GM19452 (cell line): Measurements from ENCODE around the gene S100Z.
"Not testable (repeated sequence)": the region's sequence is repeated elsewhere in the genome, so short reads cannot be mapped to it uniquely, and the experiment has no call there.

ENCODE experiments used
- ATAC-seq: cut with Tn5 transposase; IDR thresholded peaks from one replicate; pipeline ENCODE4 v1.9.1; 2021; ENCODE audit not compliant: unreplicated experiment

The S100Z gene

DNA sequence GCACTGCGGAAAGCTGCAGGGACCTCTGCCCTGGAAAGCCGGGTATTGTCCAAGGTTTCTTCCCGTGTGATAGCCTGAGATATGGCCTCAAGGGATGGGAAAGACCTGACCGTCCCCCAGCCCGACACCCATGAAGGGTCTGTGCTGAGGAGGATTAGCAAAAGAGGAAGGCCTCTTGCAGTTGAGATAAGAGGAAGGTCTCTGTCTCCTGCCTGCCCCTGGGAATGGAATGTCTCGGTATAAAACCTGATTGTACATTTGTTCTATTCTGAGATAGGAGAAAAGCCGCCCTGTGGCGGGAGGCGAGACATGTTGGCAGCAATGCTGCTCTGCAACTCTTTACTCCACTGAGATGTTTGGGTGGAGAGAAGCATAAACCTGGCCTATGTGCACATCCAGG lies 95.4 kb downstream of the S100Z start:
- ATAC-seq = not testable (repeated sequence)

DNA sequence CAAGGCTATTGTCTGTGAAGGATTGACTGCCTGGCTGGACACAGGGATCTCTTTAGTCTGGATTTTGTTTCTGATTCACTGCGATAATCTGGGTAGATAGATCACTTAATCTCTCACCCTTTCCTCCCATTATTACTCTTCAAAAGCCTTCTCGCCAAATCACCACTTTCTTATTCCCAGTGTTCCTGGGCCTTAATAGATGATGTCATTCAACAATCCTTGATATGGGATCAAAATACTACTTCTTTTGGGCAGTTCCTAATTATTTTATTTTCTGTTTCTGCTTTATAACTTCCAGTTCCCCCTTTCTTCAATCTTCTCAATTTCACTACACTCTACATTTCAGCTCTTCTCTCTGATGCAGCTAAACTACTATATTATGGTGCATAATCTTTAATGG lies 96.3 kb downstream of the S100Z start:
- ATAC-seq = no peak

DNA sequence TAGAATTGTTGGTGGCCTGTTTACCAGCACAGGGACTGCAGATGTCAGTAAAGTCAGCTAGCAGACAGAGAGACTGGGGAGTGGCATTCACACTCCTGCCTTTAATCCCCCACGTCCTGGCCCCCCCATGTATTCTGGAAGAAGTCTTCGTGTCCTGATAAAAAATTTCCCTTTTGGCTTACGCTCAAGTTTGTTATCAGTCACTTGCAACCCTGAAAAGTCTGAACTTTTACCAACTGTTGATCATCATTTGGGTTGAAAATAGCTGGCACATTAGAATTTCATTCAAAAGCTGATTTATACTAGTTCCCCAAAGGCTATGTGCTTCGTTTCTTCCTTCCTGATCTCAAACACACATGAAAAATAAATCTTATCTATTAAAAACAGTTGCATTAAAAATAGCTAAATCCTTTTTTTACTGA lies 97.3 kb downstream of the S100Z start:
- ATAC-seq = no peak

DNA sequence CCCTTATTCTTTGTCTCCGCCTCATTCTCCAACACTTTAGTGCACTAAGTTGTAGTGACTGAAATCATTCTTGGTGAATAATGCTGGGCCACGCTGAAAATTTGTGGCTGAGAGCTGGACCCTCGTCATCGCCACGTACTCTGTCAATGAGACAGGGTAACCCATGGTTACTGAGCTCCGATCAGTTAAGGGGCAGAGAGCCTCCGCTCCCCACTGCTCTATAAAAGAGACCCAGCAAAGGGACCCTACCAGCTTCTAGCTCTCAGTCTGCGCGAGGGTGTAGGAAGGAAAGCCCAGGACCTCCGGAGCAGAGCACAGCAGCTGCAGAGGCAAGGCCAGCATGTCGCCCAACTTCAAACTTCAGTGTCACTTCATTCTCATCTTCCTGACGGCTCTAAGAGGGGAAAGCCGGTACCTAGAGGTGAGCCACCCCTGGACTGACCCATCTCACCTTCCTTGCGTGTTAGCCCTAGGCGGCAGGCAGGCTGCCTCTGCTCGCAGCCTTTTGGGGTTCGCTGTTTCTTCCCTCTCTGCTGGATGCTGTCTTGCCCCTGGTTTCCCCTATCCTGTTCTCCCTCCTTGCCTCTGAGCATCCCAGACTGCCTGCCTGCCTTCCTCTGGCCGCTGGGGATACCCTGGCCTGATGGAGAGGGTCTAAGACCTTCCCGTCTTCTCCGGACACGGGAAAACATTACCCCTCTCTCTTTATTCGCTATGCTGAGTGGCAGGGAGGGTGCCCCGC lies 103.2 kb downstream of the S100Z start, which contains the start of gene CRHBP:
Gene CRHBP, plus strand, starts transcription at position 251 of the 742 bp plus-strand sequence. Its CDS starts 90 bp downstream, at position 341.
- no peak for ATAC-seq

DNA sequence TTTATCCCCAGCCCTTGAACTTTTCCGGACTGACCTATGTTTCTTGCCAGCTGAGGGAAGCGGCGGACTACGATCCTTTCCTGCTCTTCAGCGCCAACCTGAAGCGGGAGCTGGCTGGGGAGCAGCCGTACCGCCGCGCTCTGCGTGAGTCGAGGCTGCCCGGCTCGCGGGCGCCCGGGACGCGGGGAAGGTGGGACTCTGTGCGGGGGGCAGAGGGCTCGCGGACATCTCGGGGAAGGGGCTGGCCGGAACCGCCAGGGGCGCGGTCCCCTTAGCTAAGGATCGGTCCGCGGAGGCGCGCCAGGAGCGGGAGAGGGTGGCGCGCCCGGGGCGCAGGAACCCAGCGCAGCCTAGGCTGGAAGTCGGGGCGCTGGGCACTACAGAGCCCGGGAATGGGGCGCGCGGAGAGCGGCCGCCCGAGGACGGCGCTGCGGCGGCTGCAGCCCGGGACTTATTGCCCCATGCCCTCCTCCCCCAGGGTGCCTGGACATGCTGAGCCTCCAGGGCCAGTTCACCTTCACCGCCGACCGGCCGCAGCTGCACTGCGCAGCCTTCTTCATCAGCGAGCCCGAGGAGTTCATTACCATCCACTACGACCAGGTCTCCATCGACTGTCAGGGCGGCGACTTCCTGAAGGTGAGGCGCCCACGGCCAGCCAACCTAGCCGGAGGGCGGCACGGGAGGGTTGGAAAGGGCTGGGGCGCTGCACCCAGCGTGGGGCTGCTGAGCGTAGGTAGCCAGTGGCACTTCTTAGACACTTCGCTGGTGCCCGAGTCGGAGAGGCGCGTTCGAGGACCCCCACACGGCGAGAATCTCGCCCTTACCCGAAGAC lies 104.0 kb downstream of the S100Z start:
- no peak for ATAC-seq

DNA sequence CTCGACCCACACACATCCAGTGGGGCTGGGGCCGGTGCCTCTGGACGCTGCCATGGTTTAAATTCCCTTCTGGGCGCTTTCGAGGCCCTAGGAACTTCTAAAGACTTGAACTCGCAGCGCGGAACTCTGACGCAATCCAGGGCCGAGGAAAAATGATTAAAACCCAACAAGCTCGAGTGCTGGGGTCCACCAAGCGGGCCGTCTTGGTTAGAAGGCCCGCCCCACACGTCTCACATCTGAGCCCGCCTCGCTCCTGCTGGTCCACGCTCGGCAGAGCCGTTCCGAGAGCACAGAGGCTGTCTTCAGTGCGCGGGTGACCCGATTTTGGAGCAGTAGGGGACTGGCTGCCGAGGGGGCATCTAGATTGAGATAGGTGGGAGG lies 104.6 kb downstream of the S100Z start:
- no peak for ATAC-seq

DNA sequence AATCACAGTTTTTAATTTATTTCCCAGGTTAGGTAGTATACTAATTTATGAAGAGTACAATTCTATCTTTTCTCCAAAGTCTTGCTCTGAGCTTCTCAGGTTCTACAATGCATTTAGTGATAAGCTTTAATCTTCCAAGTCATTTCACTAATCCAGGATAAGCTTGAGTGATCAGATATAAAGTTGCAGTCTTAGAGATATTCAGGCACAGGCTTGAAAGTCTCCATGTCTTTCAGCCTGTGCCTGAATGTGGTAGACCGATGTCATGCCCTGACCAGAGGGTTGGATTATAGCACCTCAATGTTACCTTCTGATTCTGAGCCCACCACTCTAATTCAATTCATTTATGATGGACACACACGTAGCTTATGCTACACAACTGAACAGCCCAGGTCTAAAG lies 106.2 kb downstream of the S100Z start:
- ATAC-seq = no peak

DNA sequence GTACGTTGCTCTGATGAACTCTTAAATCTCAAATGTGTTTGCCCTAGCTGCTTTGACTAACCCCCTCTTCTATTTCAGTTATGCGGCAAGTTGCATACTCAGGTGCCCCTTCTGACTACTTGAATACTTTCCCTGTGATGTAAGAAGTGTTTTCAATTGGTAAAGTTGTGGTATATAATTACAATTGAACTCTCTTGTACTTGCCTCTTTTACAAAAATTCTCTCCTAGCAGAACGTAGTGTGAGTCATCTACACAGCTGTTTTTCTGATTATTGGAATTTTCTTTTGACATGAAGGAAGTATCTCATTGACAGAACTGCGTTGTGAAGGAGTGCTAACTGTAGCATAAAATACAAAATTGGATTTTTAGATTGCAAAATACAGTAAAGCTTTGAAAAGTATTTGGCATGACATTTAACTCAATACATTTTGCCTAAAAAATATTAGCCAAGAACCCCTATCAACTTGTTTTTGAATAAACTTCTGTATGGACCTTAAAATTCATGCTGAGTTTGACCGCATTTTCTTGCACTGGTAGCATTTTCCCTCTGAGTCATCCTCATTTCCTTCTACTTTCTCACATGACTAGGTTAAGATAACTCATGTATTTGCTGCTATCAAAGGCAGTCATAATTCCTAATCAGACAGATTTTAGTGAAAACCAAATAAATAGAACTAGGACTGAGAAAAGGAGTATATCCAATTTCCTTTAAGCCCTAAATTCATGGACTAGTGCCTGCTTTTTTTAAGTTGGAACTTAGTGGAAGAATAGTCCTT lies 109.4 kb downstream of the S100Z start:
- ATAC-seq = no peak

DNA sequence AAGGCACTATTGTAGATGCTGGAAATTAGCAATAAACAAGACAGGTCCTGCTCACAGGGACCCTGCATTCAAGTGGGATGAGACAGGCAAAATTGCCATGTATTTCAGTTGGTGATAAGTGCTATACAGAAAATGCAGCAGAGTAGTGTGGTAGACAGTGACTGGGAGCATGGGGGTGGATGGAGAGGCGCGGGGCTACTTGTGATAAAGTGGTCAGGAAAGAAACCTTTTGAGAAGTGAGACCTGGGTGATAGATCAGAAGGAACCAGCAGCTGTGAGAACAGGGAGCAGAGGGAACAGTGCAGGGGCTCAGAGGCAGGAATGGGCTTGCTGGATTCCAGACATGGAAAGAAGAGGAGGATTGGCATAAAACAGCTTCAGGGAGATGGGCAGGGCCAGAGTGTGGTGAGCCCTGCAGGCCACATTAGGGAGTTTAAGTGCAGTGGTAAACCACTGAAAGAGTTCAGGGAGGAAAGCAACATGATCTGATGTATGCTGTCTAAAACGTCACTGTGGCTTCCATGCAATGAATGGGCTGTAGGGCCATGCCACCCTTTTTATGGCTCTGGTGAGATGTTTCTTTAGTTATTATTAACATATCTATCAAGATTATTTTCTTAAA lies 110.3 kb downstream of the S100Z start:
- peak; percentile 76 for ATAC-seq

DNA sequence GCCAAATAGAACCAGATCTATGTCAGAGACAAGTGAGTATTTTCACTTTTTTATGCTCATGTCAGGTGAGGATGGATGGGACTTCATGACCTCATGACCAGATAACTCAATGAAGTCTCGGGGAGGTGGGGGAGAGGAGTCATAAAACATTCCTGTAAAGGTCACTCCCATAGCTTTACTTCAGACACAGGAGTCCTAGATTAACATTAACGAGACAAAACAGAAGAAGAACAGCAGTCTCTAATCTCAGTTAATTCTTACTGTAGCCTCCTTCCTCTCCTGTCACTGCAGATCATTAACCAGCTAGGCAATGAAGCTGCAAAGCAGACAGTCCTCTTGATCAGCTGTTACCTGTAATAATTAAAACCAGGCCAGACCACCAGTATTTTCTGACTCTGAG lies 114.2 kb downstream of the S100Z start:
- no peak for ATAC-seq
